Stomach (tissue), 9 donors: ENCODE data around the gene BBS9. TPM values are rescaled to one million over a fixed set of nuclear protein-coding genes. Genes with fewer than 3 reads are reported as not detected.
"Not testable (repeated sequence)": the region's sequence is repeated elsewhere in the genome, so short reads cannot be mapped to it uniquely, and the experiment has no call there.

Source experiments
- DNase-seq, 2 donors: peaks; one replicate each; pipeline versions ENCODE4 v3.0.0 to v3.0.0-alpha.2; 2013 to 2019
- H3K27ac ChIP-seq, 5 donors: fragments of 200-600 bp in 4 of 5; sonication (generic) in 4 of 5; one replicate each; pipeline ENCODE4 v1.5.1; 2013 to 2019; ENCODE audit warnings: mild to moderate bottlenecking in 1 of 5, moderate library complexity in 1 of 5
- H3K27me3 ChIP-seq, 3 donors: fragments of 200-600 bp; sonication (generic); one replicate each; pipeline ENCODE4 v1.5.1; 2017 to 2019; ENCODE audit warnings: mixed run types in 1 of 3
- H3K36me3 ChIP-seq, 4 donors: fragments of 200-600 bp; sonication (generic); 1 replicate in 3 of 4; 2 replicates in 1 of 4; pipeline ENCODE4 v1.5.1; 2016 to 2019
- H3K4me1 ChIP-seq, 4 donors: fragments of 200-600 bp; sonication (generic); one replicate each; pipeline ENCODE4 v1.5.1; 2016 to 2019
- H3K4me3 ChIP-seq, 4 donors: fragments of 200-600 bp; sonication (generic) in 3 of 4; one replicate each; pipeline ENCODE4 v1.5.1; 2016 to 2019; ENCODE audit warnings: mild to moderate bottlenecking in 1 of 4
- H3K9me3 ChIP-seq, 4 donors: fragments of 200-600 bp; sonication (generic); one replicate each; pipeline ENCODE4 v1.5.1; 2016 to 2019
- CTCF ChIP-seq, 7 experiments: fragments of 450-650 bp in 4 of 7; fragments of 200-600 bp in 3 of 7; sonication (generic) in 3 of 7; IDR thresholded peaks; one replicate each; pipeline ENCODE4 v1.5.1; 2016 to 2019; ENCODE audit warnings: antibody characterized with exemption in 7 of 7, control low read depth in 2 of 7, mild to moderate bottlenecking in 1 of 7
- EP300 ChIP-seq: sonication (generic); formaldehyde crosslinking; IDR thresholded peaks from one replicate; pipeline ENCODE4 v1.6.1; 2017; ENCODE audit warnings: antibody characterized with exemption
- POLR2A ChIP-seq, 4 donors: fragments of 450-650 bp; IDR thresholded peaks; one replicate each; pipeline ENCODE4 v1.6.1; 2016; ENCODE audit warnings: antibody characterized with exemption in 4 of 4, control low read depth in 2 of 4, mild to moderate bottlenecking in 1 of 4, moderate library complexity in 1 of 4
- POLR2AphosphoS5 ChIP-seq, 3 donors: sonication (generic); formaldehyde crosslinking; IDR thresholded peaks; one replicate each; pipeline ENCODE4 v1.6.1; 2016; ENCODE audit warnings: antibody characterized with exemption in 3 of 3
- WGBS, 5 donors: extraction: QIAGEN DNeasy Blood & Tissue Kit in 3 of 5; methylation state at CpG; one replicate each; pipeline versions ENCODE4 v1.1.5 to v1.1.7; 2013 to 2018; 5-methylcytosine and 5-hydroxymethylcytosine counted together
- intact Hi-C: fragments of 100-400 bp; cut with DNase I; formaldehyde crosslinking; loops from one replicate; pipeline ENCODE4 v1.15.1; 2023; ENCODE audit warnings: low total_unique reads
- polyA plus RNA-seq, 3 donors: library from polyadenylated mRNA; stranded (reverse); fragments of 200-250 nt; gene quantifications; one replicate each; pipeline ENCODE4 v1.2.3, GENCODE V29; 2013
- total RNA-seq, 5 donors: library from RNA; depleted of rRNA; stranded (reverse); fragments of >200 nt; gene quantifications; one replicate each; pipeline versions ENCODE4 v1.1.0 to v1.2.3, GENCODE V29; 2014 to 2016
- donor health status: healthy with polysubstance abuse.
- donor health status: Bipolar disorder and iron deficiency.
- donor health status: healthy.

Gene BBS9
- total and polyA plus RNA-seq, 8 donors = 3.2 to 43.9 (median 5.9) TPM

- intact Hi-C loops = no loop called here
- no peak overlapping the region for H3K4me3 ChIP-seq
- no peak overlapping the region for H3K27ac ChIP-seq
- TF ChIP-seq EP300 = no peak
- 85 to 100% (median 92%) methylated on average over 1 of the region's 1 CpG for WGBS, 5 donors
- peaks cover 0 to 39% (median 18%) of the 10 kb centered on the region in 4 donors for H3K9me3 ChIP-seq
- H3K36me3 ChIP-seq = peaks cover 0 to 14% (median 8%) of the 10 kb centered on the region in 4 donors
- no peaks in the 10 kb centered on the region for H3K27me3 ChIP-seq
- no peaks in the 10 kb centered on the region for H3K4me1 ChIP-seq
- DNase-seq = no peak
Measured at GRCh38 chr7:33300131-33300530, 170.8 kb downstream of the BBS9 start.

- peaks cover 0 to 14% (median 8%) of the 10 kb centered on the region in 4 donors for H3K36me3 ChIP-seq
- H3K4me3 ChIP-seq = no peak overlapping the region
- H3K27me3 ChIP-seq = no peaks in the 10 kb centered on the region
- TF ChIP-seq CTCF (IDR thresholded peaks at IDR 0.05) (no peak), POLR2A (IDR thresholded peaks at IDR 0.05) (no peak), EP300 (no peak), POLR2AphosphoS5 (IDR thresholded peaks at IDR 0.05) (no peak)
- DNase-seq = no peak
- H3K27ac ChIP-seq = no peak overlapping the region
- H3K4me1 ChIP-seq = no peaks in the 10 kb centered on the region
- intact Hi-C loops = no loop called here
- peaks cover 0 to 39% (median 18%) of the 10 kb centered on the region in 4 donors for H3K9me3 ChIP-seq
Measured at GRCh38 chr7:33300742-33301141, 171.4 kb downstream of the BBS9 start.

GRCh38 chr7:33303978-33304557 lies 174.7 kb downstream of the BBS9 start:
- H3K4me1 ChIP-seq, DNase-seq, H3K4me3 ChIP-seq, H3K27ac ChIP-seq, H3K27me3 ChIP-seq, intact Hi-C loops: not testable (repeated sequence)
- WGBS, 5 donors = 89 to 99% (median 95%) methylated on average over 9 to 33 of the region's 33 CpGs
- Histone ChIP-seq H3K9me3 (peaks cover 0 to 39% (median 18%) of the 10 kb centered on the region in 4 donors), H3K36me3 (peaks cover 3 to 14% (median 8%) of the 10 kb centered on the region in 4 donors)

- TF ChIP-seq EP300 (no peak), CTCF (IDR thresholded peaks at IDR 0.05) (no peak), POLR2A (IDR thresholded peaks at IDR 0.05) (no peak), POLR2AphosphoS5 (IDR thresholded peaks at IDR 0.05) (no peak)
- intact Hi-C loops = no loop called here
- no peak for DNase-seq
Measured at GRCh38 chr7:33307205-33307604, 177.8 kb downstream of the BBS9 start.

GRCh38 chr7:33310546-33310945 lies 181.2 kb downstream of the BBS9 start:
- 56 to 68% (median 61%) methylated on average over 1 of the region's 1 CpG for WGBS, 5 donors
- Histone ChIP-seq H3K4me1 (no peaks in the 10 kb centered on the region), H3K27ac (no peak overlapping the region), H3K9me3 (no peaks in the 10 kb centered on the region), H3K4me3 (no peak overlapping the region), H3K36me3 (peaks cover 0 to 6% (median 4%) of the 10 kb centered on the region in 4 donors), H3K27me3 (no peaks in the 10 kb centered on the region)
- TF ChIP-seq CTCF (IDR thresholded peaks at IDR 0.05) (no peak), POLR2AphosphoS5 (IDR thresholded peaks at IDR 0.05) (no peak)
- DNase-seq = no peak
- intact Hi-C loops = no loop called here

More at GRCh38 chr7:33307205-33307604, 177.8 kb downstream of the BBS9 start:
- Histone ChIP-seq H3K4me3 (no peak overlapping the region), H3K9me3 (peaks cover 0 to 16% (median 9%) of the 10 kb centered on the region in 4 donors), H3K36me3 (peaks cover 3 to 14% (median 8%) of the 10 kb centered on the region in 4 donors), H3K4me1 (no peaks in the 10 kb centered on the region), H3K27me3 (no peaks in the 10 kb centered on the region), H3K27ac (no peak overlapping the region)
